AG09309 (cell line): Measurements from ENCODE around the gene KANSL1L.
"Not testable (repeated sequence)": the region's sequence is repeated elsewhere in the genome, so short reads cannot be mapped to it uniquely, and the experiment has no call there.

Experiments used
- DNase-seq: peaks from one replicate; pipeline ENCODE4 v3.0.0-alpha.2; 2010; ENCODE audit warnings: low read depth
- H3K4me3 ChIP-seq: 2 replicates; pipeline ENCODE4 v1.5.1; 2011; ENCODE audit warnings: mild to moderate bottlenecking, low read depth, low read length, moderate library complexity; ENCODE audit not compliant: control insufficient read depth
- CTCF ChIP-seq: IDR thresholded peaks from 2 replicates; pipeline ENCODE4 v1.5.1; 2011; ENCODE audit warnings: mild to moderate bottlenecking, low read depth, low read length, inconsistent platforms; ENCODE audit not compliant: insufficient read depth, control insufficient read depth; ENCODE audit errors: missing control alignments

The KANSL1L gene

GRCh38 chr2:210188755-210189154 is 17.5 kb upstream of the KANSL1L start:
- DNase-seq, result no peak
- H3K4me3 ChIP-seq, result no peak overlapping the region
- no peak for TF ChIP-seq CTCF

- H3K4me3 ChIP-seq, result no peak overlapping the region
- DNase-seq, result no peak
- TF ChIP-seq CTCF, result no peak
Measured at GRCh38 chr2:210188190-210188589, 17.0 kb upstream of the KANSL1L start.

- DNase-seq, H3K4me3 ChIP-seq: not testable (repeated sequence)
Measured at GRCh38 chr2:210183936-210184335, 12.7 kb upstream of the KANSL1L start.

GRCh38 chr2:210181606-210182088 is 10.4 kb upstream of the KANSL1L start:
- not testable (repeated sequence) for H3K4me3 ChIP-seq, DNase-seq

- DNase-seq, H3K4me3 ChIP-seq: not testable (repeated sequence)
Measured at GRCh38 chr2:210181033-210181605, 9.9 kb upstream of the KANSL1L start.

GRCh38 chr2:210180477-210180876 is 9.3 kb upstream of the KANSL1L start:
- H3K4me3 ChIP-seq, result no peak overlapping the region
- TF ChIP-seq CTCF, result no peak
- DNase-seq, result no peak

- TF ChIP-seq CTCF, result no peak
- no peak overlapping the region for H3K4me3 ChIP-seq
- DNase-seq, result no peak
Measured at GRCh38 chr2:210179351-210179990, 8.3 kb upstream of the KANSL1L start.

- no peak for DNase-seq
- no peak for TF ChIP-seq CTCF
- no peak overlapping the region for H3K4me3 ChIP-seq
Measured at GRCh38 chr2:210177769-210178168, 6.6 kb upstream of the KANSL1L start.

GRCh38 chr2:210177115-210177514 is 5.9 kb upstream of the KANSL1L start:
- H3K4me3 ChIP-seq, DNase-seq: not testable (repeated sequence)
